H9 (cell line): ENCODE results near the gene CELF6. TPM values are rescaled to one million over a fixed set of nuclear protein-coding genes. Genes with fewer than 3 reads are reported as not detected.

Experiments used
- DNase-seq: peaks from one replicate; pipeline ENCODE4 v3.0.0-alpha.2; 2017
- H2AFZ ChIP-seq: one replicate; pipeline ENCODE4 v1.6.1; 2013; ENCODE audit warnings: mild to moderate bottlenecking, low read length, control low read depth, moderate library complexity
- H2AK5ac ChIP-seq: 2 replicates; pipeline ENCODE4 v1.6.1; 2013; ENCODE audit warnings: low read length, control low read depth, mixed read lengths; ENCODE audit not compliant: insufficient read length
- H2BK120ac ChIP-seq: one replicate; pipeline ENCODE4 v1.6.1; 2013; ENCODE audit warnings: low read depth, mild to moderate bottlenecking, low read length, control low read depth, inconsistent platforms; ENCODE audit not compliant: poor library complexity, severe bottlenecking
- H2BK12ac ChIP-seq: 2 replicates; pipeline ENCODE4 v1.6.1; 2013; ENCODE audit warnings: low read length, control low read depth, mixed read lengths, low read depth; ENCODE audit not compliant: insufficient read length
- H2BK15ac ChIP-seq: 2 replicates; pipeline ENCODE4 v1.6.1; 2013; ENCODE audit warnings: low read depth, low read length, control low read depth
- H2BK20ac ChIP-seq: one replicate; pipeline ENCODE4 v1.6.1; 2013; ENCODE audit warnings: low read depth, mild to moderate bottlenecking, low read length, control low read depth, inconsistent platforms; ENCODE audit not compliant: poor library complexity, severe bottlenecking
- H2BK5ac ChIP-seq: 2 replicates; pipeline ENCODE4 v1.6.1; 2013; ENCODE audit warnings: low read length, control low read depth, mixed read lengths; ENCODE audit not compliant: insufficient read length
- H3K14ac ChIP-seq: 2 replicates; pipeline ENCODE4 v1.6.1; 2013; ENCODE audit warnings: low read length, control low read depth; ENCODE audit not compliant: insufficient read depth
- H3K18ac ChIP-seq: 2 replicates; pipeline ENCODE4 v1.6.1; 2013; ENCODE audit warnings: low read depth, mild to moderate bottlenecking, mixed read lengths, low read length, control low read depth; ENCODE audit not compliant: insufficient read length
- H3K23ac ChIP-seq: 2 replicates; pipeline ENCODE4 v1.6.1; 2013; ENCODE audit warnings: low read length, control low read depth, mixed read lengths, low read depth; ENCODE audit not compliant: insufficient read length
- H3K23me2 ChIP-seq: 2 replicates; pipeline ENCODE4 v1.6.1; 2013; ENCODE audit warnings: low read depth, mild to moderate bottlenecking, mixed read lengths, low read length, control low read depth; ENCODE audit not compliant: insufficient read length, poor library complexity, severe bottlenecking
- H3K27ac ChIP-seq: 2 replicates; pipeline ENCODE4 v1.5.1; 2013; ENCODE audit warnings: low read length, control low read depth, mixed read lengths, low read depth; ENCODE audit not compliant: insufficient read length
- H3K27me3 ChIP-seq: 2 replicates; pipeline ENCODE4 v1.6.1; 2013; ENCODE audit warnings: low read length, control low read depth, inconsistent platforms; ENCODE audit not compliant: insufficient read depth
- H3K4ac ChIP-seq: 2 replicates; pipeline ENCODE4 v1.6.1; 2013; ENCODE audit warnings: low read depth, mild to moderate bottlenecking, control low read depth, inconsistent platforms, low read length, moderate library complexity
- H3K4me1 ChIP-seq: 2 replicates; pipeline ENCODE4 v1.6.1; 2013; ENCODE audit warnings: low read length, control low read depth, inconsistent platforms; ENCODE audit not compliant: insufficient read depth
- H3K4me2 ChIP-seq: 2 replicates; pipeline ENCODE4 v1.6.1; 2013; ENCODE audit warnings: low read length, control low read depth, mixed read lengths; ENCODE audit not compliant: insufficient read length, insufficient read depth
- H3K56ac ChIP-seq: 2 replicates; pipeline ENCODE4 v1.6.1; 2013; ENCODE audit warnings: low read depth, mild to moderate bottlenecking, mixed read lengths, low read length, control low read depth; ENCODE audit not compliant: insufficient read length
- H3K79me1 ChIP-seq: 2 replicates; pipeline ENCODE4 v1.6.1; 2013; ENCODE audit warnings: low read depth, mild to moderate bottlenecking, moderate library complexity, low read length, control low read depth, inconsistent platforms; ENCODE audit not compliant: insufficient read depth, poor library complexity, severe bottlenecking
- H3K79me2 ChIP-seq: 2 replicates; pipeline ENCODE4 v1.6.1; 2013; ENCODE audit warnings: low read length, control low read depth, inconsistent platforms; ENCODE audit not compliant: insufficient read depth
- H3K9ac ChIP-seq: 2 replicates; pipeline ENCODE4 v1.6.1; 2013; ENCODE audit warnings: low read length, control low read depth, mixed read lengths; ENCODE audit not compliant: insufficient read length; ENCODE audit errors: extremely low read depth
- H3K9me3 ChIP-seq: one replicate; pipeline ENCODE4 v1.6.1; 2013; ENCODE audit warnings: low read depth, low read length, inconsistent platforms; ENCODE audit not compliant: control insufficient read depth
- H3T11ph ChIP-seq: one replicate; pipeline ENCODE4 v1.6.1; 2013; ENCODE audit warnings: mild to moderate bottlenecking, low read length, control low read depth, inconsistent platforms
- H4K20me1 ChIP-seq: one replicate; pipeline ENCODE4 v1.6.1; 2013; ENCODE audit not compliant: control insufficient read depth, insufficient read length, insufficient read depth
- H4K5ac ChIP-seq: 2 replicates; pipeline ENCODE4 v1.6.1; 2013; ENCODE audit warnings: low read depth, mild to moderate bottlenecking, mixed read lengths, low read length, control low read depth; ENCODE audit not compliant: insufficient read length
- H4K8ac ChIP-seq: replicated peaks from 2 replicates; pipeline ENCODE4 v1.6.1; 2013; ENCODE audit warnings: low read length, control low read depth, mixed read lengths, low read depth; ENCODE audit not compliant: insufficient read length
- H4K91ac ChIP-seq: 2 replicates; pipeline ENCODE4 v1.6.1; 2013; ENCODE audit warnings: low read depth, mild to moderate bottlenecking, moderate library complexity, mixed read lengths, low read length, control low read depth; ENCODE audit not compliant: insufficient read length
- H3K27ac Mint-ChIP-seq, 3 experiments: 2 replicates in 2 of 3; 3 replicates in 1 of 3; pipeline ENCODE4 v1.8.0; 2020 to 2021; ENCODE audit warnings: mixed read lengths in 3 of 3, mild to moderate bottlenecking in 1 of 3, moderate library complexity in 1 of 3
- H3K27me3 Mint-ChIP-seq: 2 replicates; pipeline ENCODE4 v1.8.0; 2021; ENCODE audit warnings: low read depth, mild to moderate bottlenecking, moderate library complexity, mixed read lengths
- H3K36me3 Mint-ChIP-seq, 3 experiments: 2 replicates in 2 of 3; 3 replicates in 1 of 3; pipeline ENCODE4 v1.8.0; 2020 to 2021; ENCODE audit warnings: low read depth in 3 of 3, mixed read lengths in 3 of 3; ENCODE audit not compliant: insufficient read depth in 1 of 3
- H3K4me1 Mint-ChIP-seq, 2 experiments: 2 replicates each; pipeline ENCODE4 v1.8.0; 2020; ENCODE audit warnings: mixed read lengths in 2 of 2
- H3K4me3 Mint-ChIP-seq, 2 experiments: 2 replicates in 1 of 2; 3 replicates in 1 of 2; pipeline ENCODE4 v1.8.0; 2020 to 2021; ENCODE audit warnings: mild to moderate bottlenecking in 2 of 2, mixed read lengths in 2 of 2, moderate library complexity in 1 of 2
- H3K9me3 Mint-ChIP-seq, 2 experiments: 2 replicates in 1 of 2; 3 replicates in 1 of 2; pipeline ENCODE4 v1.8.0; 2020; ENCODE audit warnings: mild to moderate bottlenecking in 2 of 2, mixed read lengths in 2 of 2, moderate library complexity in 1 of 2
- WGBS: extraction: QIAGEN DNeasy Blood & Tissue Kit; methylation state at CpG from one replicate; pipeline ENCODE4 v1.1.7; 2013; ENCODE audit warnings: missing lambda C conversion rate, low lambda C conversion rate, mixed read lengths; ENCODE audit not compliant: insufficient read length; ENCODE audit errors: extremely low coverage; 5-methylcytosine and 5-hydroxymethylcytosine counted together
- total RNA-seq: library from RNA; stranded (reverse); gene quantifications from 2 replicates; pipeline ENCODE4 v1.2.1, GENCODE V29; 2021
- TF ChIP-seq, protein P1 (sequence below): fragments of 200-600 bp; sonication (generic); conservative IDR thresholded peaks from 3 replicates; pipeline ENCODE4 v1.8.0; 2021; ENCODE audit warnings: antibody characterized with exemption, mild to moderate bottlenecking

The CELF6 gene
- total RNA-seq, 1 experiment from 2014 or later: 0.13 TPM

DNA sequence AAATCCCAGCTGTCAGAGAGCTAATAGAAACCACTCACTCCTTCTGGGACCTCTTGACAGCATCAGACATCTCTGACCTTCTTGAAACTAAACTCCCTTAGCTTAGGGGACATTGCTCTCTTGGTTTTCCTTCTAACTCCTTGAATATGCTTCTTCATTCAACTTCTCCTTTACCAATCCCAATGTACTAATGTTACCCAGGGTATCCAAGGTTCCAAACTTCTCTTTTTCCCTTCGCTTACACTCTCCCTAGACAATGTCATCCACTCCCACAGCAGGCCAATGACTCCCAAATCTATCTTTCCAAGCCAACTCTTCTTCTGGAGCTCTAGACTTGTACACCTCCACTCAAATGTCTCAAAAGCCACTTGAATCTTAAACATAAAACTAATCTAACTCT is 41.2 kb upstream of the CELF6 start:
- H3K27me3 Mint-ChIP-seq: no peaks in the 10 kb centered on the region
- no peaks in the 10 kb centered on the region for H3K4me1 Mint-ChIP-seq
- Histone ChIP-seq H3K4me2 (no peak overlapping the region), H2BK20ac (no peak overlapping the region), H4K20me1 (no peaks in the 10 kb centered on the region), H3K23ac (no peak overlapping the region), H3K14ac (no peak overlapping the region), H3K4ac (no peak overlapping the region), H2BK5ac (no peak overlapping the region), H3K27me3 (no peaks in the 10 kb centered on the region), H3K23me2 (no peaks in the 10 kb centered on the region), H3T11ph (no peak overlapping the region), H3K79me2 (no peaks in the 10 kb centered on the region), H2BK15ac (no peak overlapping the region), H2AFZ (no peak overlapping the region), H3K4me1 (no peaks in the 10 kb centered on the region), H3K9me3 (no peaks in the 10 kb centered on the region), H3K9ac (no peak overlapping the region), H4K91ac (no peak overlapping the region), H3K79me1 (no peaks in the 10 kb centered on the region), H2BK120ac (no peak overlapping the region), H3K18ac (no peak overlapping the region), H3K27ac (no peak overlapping the region), H2BK12ac (no peak overlapping the region), H3K56ac (no peak overlapping the region), H2AK5ac (no peak overlapping the region), H4K8ac (no peak overlapping the region), H4K5ac (no peak overlapping the region)
- H3K36me3 Mint-ChIP-seq: no peaks in the 10 kb centered on the region; a peak in 1 of 7 replicates
- TF ChIP-seq, protein P1, sequence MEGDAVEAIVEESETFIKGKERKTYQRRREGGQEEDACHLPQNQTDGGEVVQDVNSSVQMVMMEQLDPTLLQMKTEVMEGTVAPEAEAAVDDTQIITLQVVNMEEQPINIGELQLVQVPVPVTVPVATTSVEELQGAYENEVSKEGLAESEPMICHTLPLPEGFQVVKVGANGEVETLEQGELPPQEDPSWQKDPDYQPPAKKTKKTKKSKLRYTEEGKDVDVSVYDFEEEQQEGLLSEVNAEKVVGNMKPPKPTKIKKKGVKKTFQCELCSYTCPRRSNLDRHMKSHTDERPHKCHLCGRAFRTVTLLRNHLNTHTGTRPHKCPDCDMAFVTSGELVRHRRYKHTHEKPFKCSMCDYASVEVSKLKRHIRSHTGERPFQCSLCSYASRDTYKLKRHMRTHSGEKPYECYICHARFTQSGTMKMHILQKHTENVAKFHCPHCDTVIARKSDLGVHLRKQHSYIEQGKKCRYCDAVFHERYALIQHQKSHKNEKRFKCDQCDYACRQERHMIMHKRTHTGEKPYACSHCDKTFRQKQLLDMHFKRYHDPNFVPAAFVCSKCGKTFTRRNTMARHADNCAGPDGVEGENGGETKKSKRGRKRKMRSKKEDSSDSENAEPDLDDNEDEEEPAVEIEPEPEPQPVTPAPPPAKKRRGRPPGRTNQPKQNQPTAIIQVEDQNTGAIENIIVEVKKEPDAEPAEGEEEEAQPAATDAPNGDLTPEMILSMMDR: no peak
- H3K27ac Mint-ChIP-seq: no peak overlapping the region
- WGBS: no CpG with 5 or more reads among the region's 1 CpG
- no peak overlapping the region for H3K4me3 Mint-ChIP-seq
- no peaks in the 10 kb centered on the region for H3K9me3 Mint-ChIP-seq
- no peak for DNase-seq
